Measurements from ENCODE around the gene SIGLEC11.
"Not testable (repeated sequence)": the region's sequence is repeated elsewhere in the genome, so short reads cannot be mapped to it uniquely, and the experiment has no call there.

GRCh38 chr19:49969355-49969754 is 8.4 kb upstream of the SIGLEC11 start:
- TF ChIP-seq, protein P1, sequence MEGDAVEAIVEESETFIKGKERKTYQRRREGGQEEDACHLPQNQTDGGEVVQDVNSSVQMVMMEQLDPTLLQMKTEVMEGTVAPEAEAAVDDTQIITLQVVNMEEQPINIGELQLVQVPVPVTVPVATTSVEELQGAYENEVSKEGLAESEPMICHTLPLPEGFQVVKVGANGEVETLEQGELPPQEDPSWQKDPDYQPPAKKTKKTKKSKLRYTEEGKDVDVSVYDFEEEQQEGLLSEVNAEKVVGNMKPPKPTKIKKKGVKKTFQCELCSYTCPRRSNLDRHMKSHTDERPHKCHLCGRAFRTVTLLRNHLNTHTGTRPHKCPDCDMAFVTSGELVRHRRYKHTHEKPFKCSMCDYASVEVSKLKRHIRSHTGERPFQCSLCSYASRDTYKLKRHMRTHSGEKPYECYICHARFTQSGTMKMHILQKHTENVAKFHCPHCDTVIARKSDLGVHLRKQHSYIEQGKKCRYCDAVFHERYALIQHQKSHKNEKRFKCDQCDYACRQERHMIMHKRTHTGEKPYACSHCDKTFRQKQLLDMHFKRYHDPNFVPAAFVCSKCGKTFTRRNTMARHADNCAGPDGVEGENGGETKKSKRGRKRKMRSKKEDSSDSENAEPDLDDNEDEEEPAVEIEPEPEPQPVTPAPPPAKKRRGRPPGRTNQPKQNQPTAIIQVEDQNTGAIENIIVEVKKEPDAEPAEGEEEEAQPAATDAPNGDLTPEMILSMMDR (IDR thresholded peaks at IDR 0.05), result not testable (repeated sequence)
- TF ChIP-seq POLR2A, EP300 (IDR thresholded peaks at IDR 0.05): not testable (repeated sequence)
- TF ChIP-seq POLR2AphosphoS5 (IDR thresholded peaks at IDR 0.05), result peak in 1 of 2 donors; percentile 15

Measured in upper lobe of left lung (tissue), 4 donors.